ENCODE results near the gene PRELID1.
A peak's percentile ranks its signal among the peaks of the same experiment; 100 is the strongest.

Gene PRELID1

DNA sequence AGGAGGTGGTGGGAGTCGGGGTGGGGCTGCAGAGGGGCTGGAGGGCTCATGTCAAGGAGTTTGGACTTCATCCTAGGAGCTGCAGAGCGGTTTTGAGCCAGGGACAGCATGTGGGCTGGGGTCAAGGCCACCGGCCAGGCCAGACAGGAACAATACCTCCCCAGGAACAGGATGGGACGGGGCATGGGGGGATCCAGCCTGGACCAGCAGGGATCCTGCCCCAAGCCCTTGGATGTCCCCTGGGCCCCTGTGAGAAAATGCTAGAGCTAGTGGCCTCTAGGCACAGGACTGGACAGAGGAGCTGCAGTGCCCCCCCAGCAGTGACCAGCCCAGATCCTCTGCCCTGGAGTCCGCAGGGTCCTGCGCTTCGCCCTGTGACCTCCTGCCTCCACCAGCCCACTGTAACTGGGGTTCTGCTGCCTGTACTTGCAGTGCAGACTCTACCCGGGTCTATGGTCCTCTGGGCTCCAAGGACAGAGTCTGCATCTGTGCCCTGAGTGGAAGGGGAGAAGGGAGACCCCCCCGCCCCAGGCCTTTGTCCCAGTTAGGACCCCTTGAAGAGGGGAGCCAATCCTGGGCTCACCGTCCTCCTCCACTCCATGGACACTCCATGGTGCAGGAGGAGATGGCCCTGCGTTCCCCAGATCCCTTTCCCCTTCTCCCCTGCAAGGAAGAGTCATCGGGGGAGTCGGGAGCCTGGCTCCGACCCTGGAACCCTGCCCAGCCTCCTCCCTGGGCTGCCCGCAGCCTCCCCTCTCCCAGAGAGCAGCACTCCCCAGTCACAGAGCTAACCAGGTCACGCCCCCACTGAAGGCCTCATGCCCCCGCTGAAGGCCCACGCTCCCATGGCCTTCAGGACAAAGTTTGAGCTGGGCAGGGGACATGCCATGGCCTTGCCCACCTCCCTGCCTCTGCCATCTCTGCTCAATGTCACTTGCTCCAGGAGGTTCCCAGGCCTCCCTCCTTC, 11.1 kb downstream of the PRELID1 start:
- no peak for DNase-seq

DNA sequence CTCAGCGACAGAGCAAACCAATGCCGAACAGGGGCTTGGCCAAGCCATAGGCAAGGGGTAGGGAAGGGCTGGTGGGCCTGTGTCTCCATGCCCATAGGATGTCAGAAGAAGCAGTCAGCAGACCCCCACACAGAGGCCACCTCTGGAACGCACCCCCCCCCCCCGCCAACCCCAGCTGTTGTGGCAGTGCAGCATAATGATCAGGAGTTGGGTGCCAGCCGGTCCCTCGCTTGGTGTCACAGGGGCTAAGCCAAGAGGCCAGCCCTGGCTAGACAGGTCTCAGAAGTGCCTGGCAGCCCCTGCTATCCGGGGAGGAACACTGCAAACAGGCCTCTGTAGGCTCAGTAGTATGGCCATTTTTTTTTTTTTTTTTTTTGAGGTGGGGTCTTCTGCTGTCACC, 11.8 kb downstream of the PRELID1 start:
- DNase-seq = no peak

DNA sequence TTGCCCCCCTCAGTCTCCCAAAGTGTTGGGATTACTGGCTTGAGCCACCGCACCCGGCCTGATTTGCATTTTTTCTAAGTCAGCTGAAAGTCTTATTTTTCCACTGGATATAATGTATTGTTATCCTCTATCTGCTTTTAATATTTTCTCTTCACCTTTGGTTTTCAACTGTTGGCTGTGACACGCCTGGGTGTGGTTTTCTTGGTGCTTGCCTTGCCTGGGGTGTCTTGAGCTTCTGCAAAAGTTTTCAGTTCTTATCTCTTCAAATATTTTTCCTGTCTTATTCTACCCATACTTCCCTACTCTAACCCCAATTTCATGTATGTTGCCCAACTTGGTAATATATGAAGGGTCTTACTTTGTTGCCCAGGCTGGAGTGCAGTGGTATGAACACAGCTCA, 12.4 kb downstream of the PRELID1 start:
- no peak for DNase-seq

DNA sequence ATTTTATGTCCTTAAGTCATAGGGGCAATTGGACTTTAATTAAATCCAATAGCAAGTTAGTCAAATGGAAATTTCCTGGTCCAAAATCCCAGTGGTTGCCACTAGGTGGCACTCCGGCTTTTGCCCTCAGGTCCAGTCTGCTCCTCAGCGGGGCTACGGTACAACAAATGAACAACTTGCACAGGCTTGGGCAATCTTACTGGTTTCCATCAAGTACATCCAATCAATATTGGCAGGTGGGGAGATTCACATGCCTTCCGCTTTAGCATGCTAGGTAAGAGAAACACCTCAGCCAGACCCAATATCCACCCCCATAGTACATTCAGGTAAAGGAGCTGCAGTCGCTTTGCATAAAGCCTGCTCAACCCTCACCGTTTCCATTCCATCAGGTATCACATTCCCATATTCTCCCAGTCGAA, 14.4 kb downstream of the PRELID1 start:
- peak; percentile 4 for DNase-seq

DNA sequence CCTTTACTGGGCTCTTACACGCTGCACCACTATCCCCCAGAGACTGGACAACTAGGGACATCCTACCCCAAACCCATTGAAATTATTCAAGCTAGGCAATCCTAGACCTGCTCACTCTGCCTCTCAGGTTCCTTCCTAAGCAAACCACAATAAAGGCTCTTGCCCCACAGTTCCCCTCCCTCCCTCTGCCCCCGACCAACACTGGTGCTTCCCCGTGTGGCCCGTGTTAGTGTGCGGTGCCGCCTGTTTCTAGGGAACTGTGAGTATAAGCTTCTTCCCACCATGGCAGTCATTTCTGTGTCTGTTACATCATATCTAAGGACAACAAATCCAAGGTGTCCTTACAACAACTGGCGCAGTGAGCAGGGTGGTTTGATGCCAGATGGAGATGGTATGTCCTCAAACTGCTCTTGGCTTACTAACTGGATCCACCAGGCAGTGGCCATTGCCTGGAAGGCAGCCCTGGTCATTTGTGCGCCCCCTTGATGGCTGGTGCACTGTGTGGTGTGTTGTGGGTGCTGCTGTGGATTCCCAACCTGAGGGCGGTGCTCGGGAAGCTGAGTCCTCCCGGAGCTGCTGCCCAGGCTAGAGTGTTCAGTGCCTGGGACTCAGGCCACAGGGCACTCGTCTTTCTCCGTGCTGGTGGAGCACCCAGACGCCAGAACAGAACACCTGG, 16.5 kb downstream of the PRELID1 start:
- DNase-seq = no peak

DNA sequence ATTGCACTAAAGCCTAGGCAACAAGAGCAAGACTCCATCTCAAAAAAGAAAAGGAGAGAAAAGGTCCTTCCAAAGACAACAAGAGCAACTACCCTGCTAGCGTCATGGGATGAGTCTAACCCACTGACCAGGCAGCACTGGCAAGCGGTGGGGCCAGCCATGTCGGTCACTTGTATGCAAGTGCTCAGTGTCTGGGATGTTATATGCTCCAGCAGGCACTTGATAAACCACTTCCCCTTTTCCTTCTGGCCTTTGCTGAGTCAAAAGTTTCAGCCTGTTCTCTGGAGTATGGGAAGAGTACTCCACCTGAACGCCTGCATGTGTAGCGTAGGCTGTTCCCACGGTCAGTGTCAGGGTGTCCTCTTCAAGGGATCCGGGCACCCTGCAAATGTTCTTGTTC, 17.3 kb downstream of the PRELID1 start:
- DNase-seq = no peak

DNA sequence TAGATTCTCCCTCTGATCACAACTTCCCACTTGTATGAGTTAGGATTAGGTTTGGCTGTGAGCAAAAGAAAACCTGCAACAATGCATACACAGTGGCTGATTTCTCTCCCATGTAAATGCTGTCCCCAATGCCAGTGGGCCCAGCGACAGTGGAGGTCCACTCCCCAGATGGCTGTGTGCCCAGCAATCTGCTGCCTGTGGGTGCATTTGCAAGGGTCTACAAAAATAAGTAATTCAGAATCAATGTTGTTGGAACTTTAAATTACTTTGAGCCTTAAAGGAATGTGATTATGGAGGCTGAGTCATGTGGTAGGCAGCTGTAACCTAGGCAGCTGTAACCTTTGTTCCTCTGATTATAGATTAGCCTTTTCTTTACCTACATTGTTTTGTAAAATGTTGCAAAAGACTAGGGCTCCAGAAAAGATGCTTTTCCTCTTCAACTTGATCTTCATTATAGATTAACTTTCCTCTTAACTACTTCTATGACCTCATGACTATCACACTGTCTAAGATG, 22.3 kb downstream of the PRELID1 start:
- DNase-seq = no peak

DNA sequence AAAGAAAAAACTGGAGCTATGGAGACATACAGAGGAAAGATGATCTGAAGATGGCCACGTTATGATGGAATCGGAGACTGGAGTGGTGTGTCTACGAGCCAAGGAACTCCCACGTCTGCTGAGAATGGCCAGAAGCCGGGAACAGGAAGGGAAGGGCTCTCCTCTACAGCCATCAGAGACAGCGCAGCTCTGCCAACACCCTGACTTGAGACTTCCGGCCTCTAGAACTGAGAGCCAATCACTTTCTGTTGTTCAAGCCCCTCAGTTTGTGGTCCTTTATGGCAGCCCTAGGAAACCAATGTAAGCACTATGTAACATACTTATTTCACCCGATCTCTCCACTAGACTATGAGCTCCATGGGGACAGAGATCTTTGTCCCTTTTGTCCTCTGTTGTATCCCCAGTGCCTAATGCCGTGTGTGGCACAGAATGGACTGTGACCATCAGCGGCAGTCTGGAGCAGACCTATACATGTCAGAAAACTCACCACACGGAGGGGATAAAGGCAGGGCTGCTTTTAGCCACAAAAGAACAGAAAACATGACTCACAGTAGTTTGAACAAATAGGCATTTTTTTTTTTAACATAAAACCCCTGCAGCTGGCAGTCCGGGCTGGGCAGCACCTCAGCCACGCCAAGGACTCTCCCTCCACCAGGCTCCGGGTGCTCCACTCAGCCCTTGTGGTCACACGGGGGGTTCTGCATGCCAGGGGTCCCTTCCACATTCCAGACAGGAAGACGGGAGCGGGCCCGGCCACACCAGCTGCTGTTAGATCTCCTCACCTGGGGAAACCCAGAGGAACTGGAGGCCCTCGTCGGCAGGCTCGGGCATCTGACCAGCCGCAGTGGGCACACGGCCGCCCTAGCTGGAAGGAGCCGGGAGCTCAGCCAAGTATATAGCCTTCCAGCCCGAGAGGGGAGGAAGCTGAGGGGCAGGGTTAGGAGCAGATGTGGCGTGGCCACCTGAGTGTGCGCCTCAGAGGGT, 24.2 kb downstream of the PRELID1 start:
- DNase-seq = no peak

DNA sequence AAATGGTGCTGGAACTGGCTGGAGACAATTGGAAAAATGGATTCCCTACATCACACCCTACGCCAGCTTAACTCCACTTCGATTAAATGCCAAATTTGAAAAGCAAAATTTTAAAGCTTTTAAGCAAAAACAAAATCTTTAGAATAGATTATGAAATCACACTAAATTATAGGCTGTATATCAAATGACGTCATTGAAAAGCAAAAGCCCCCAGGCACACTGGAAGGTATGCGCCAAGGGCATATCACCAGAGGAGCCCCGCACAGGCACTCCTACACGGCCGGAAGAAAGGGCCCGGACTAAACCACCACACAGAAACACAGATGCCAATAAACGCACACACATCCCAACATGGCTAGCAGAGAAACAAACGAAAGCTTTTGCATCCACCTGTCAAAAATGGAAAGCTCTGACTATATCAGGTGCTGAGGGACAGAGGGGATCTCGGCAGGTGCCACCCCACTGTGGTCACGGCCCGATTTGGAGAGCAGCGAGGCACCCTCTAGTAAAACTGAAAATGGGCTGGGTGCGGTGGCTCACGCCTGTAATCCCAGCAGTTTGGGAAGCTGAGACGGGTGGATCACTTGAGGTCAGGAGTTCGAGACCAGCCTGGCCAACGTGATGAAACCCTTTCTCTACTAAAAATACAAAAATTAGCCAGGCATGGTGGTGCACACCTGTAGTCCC, 25.1 kb downstream of the PRELID1 start:
- DNase-seq = no peak

DNA sequence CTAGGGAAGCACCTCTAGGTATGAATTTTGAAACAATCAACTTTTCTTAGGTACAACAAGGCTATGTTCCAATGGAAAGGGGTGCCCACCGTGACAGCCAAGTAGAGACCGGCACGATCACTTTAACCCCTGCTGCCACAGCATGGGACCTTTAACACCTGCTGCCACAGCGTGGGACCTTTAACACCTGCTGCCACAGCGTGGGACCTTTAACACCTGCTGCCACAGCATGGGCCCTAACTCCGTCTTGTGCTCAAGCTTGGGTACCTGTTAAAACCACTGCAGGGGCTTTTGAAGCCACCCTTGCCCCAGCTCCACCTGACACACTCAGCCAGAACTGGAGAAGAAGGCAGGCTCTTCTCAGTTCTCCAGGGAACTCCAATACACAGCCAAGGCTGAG, 26.3 kb downstream of the PRELID1 start:
- DNase-seq = no peak

DNA sequence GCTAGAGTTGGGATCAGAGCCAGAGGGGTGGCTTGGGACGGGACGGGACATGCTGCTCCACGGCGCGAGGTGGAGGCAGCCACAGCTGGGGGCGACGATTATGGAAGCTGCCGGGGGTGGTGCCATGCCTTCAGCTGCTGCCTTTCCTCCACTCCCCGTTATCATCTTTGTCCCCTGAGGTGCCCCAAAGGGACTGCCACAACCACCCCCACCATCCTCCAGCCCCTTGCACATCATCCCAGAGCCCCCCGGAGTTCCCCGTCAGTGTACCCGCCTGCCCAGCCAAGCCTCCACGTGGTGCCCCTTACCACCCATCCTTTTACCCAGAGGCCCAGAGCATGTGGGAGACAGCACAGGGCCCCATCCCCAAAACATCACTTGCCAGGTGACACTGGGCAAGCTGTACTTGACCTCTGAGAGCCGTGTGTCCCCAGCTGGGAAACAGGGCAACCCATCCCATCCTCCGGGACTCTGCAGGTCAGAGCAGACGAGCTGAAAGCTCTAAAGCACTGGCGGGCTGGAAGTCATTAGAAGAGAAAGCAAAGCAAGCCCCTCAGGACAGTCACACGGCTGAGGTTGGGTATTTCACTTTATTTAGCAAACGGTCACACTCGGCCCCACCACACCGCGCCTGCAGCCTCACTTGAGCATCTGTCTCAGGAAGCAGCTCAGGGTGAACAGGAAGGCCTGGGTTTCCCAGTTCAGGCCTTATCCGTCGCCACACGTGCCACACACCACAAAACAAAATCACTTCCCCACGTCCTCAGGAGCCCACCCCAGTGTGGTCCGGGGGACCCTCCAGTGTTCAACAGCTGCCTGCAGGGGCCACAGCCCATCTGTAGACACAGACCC, 27.6 kb downstream of the PRELID1 start:
- no peak for DNase-seq

DNA sequence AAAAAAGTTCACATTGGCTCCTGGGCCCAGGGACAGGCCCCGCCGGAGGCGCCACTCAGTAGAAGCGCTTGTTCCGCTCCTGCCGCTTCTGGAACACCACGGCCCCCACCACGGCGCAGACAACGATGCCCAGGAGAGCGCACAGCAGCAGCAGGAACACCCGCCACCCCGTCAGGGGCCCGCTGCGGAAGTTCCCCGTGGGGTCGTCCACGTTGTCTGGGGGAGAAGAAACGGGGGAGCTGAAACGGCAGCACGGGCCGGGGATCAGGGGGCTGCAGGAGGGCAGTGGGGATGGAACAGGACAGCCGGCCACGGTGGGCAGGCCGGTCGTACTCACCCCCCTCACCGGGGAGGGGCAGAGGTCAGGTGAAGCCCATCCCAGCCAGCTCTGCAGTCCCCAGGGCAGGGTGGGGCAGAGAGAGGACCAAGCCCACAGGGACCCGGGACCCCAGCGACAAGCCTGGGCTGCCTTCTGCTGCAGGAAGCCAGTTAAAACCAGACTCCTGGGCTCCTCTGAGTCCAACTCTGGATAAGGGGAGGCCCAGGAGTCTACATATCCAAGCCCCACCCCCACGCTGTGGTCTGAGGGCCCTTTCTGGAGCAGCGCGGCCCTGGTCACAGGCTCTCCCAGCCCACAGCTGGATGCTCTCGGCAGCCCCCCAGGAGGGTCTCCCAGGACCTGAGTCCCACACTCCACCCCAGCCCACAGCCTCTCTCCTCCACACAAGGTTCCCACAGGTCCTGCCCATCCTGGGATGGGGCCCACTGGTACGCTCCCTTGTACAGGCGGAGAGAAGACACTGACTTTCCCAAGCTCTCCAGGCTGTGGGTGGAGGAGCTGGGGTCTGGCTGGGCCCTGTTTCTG, 28.7 kb downstream of the PRELID1 start:
- no peak for DNase-seq

DNA sequence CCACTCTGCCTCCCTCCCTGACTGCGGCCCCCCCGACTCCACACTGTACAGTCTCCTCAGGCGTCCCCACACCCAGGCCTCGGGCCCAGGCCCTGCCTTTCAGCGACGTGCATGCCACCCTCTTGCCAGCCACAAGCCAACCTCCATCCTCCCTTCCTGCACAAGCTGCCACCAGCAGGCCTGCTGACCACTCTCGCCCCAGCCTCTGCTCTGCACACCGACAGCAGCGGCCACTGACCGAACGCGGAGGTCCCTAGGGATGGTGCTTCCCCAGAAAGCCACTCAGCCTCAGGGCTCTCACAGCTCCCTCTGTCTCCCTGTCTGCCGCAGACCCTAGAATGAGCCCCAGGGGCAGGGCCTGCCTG, 29.3 kb downstream of the PRELID1 start:
- DNase-seq = no peak

DNA sequence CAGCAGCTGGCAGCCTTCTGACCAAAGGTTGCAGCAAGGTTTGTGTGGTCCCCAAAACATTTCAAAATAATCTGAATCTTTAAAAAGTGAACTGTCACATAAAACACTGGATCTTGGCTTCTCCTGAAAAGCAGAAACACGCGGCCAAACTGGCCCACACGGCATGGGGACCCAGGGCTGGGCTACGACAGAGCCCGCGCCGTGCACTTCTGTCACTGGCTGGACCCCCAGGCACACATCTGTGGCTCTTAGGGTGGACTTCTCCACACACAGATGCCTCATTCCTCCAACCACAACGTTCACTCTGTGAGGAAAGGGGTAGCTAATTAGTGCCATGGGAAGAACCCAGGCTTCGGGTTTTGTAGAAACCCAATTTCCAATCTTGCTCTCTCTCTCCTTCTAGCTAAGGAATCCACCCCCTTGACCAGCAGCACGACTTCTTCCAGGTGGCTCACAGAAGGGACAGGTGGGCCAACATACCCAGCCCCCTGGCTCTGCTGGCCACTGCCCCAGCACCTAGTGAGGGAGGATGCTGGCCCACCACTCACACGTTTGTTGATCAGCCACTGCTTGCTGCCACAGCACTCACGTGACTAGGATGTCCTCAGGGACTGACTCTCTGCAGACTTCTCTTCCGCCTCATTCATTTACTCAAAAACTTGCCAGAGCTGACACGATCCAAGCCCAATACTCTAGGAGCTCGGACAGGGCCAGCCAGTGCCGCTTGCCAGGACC, 30.0 kb downstream of the PRELID1 start:
- no peak for DNase-seq

DNA sequence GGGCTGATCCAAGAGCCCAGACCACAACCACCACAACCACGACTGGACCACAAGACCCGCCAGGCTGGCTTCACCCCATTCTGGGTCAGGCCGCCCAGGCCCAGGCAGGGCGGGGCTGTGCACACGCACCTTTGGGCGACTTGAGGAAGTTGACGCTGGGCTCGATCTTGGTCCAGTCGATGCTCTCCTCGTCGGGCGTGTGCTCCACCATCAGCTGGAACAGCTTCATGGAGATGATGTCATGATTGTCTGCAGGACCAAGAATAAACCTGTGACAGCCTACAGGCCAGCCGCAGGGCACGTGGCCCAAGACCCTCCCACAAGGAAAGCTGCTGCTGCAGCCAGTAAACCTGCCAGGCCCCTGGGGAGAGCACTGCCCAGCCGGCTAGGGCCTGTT, 30.6 kb downstream of the PRELID1 start:
- no peak for DNase-seq

DNA sequence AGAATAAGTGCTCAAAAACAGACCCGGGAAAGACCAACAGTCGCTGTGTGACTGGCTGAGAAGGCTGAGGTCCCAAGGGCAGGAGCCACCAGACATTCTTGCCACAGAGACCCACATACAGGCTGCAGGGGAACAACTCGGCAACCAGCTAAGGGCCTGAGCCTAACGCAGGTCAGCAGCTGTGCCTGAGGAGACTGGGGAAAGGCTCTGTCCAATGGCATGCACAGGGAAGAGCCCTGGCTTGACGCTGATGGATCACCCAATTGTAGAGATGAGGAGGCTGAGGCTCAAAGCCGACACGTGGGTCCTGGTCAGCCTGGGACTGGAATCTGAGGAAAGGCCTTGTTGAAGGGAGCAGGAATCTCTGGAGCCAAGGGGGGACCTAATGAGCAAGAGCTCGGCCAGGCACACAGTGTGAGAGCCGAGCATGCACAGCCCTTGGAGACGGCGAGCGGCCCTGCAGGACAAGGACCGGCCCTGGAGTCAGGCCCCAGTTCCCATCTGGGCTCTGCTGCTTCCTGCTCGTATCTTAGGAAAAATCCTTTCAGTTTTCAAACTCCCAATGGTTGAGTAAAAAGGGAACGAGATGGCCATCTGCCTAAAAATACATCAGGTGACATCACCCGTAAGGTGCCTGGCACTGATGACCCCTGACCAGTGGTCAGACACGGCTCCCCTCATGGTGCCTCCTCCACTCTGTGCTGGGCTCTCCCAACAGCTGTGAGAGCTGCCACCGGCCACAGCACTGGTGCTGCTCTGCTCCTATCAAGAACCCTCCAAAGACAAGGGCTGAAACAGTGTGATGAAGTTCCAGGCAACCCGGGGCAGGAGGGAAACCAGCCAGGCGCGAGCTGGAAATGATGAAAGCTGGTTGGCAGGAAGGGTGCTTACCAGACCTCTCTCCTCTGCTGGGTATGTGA, 31.4 kb downstream of the PRELID1 start:
- no peak for DNase-seq

DNA sequence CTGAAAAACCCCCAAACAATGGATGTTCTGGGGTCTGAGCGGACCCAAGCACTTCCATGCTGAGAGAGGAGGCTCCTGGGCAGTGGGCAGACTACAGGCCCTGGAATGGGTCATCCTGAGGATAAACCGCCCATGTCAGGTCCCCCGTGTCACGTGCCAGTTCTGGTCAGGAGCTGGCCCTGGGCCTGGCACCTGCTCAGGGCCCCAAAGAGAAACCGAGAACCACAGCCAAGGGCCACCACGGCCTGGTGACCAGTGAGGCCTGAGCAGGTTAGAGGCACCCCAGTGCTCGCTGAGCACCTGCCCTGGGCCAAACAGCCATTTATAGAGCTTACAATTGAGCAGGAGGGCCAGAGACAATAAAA, 32.1 kb downstream of the PRELID1 start:
- no peak for DNase-seq

DNA sequence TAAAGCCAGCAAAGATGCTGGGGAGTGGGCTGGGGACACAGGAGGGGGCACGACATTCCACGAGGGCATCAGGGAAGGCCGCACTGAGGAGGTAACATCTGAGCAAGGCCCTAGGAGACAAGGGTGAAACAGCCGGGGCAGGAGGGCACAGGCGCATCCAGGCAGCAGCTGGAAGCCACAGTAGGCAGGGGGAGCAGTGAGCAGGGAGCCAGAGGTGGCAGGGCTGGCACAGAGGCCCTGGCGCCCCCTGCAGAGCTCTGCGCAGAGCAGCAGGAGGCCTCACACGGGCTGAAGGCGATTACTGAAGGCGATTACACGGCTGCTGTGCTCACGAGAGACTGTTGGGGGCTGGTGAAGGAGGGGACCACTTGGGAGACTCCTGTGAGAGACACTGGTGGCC, 32.5 kb downstream of the PRELID1 start:
- no peak for DNase-seq

Measured in DMS153 (cell line).